IMR-90 (cell line): ENCODE measurements around the gene S100A11. TPM values are rescaled to one million over a fixed set of nuclear protein-coding genes. Genes with fewer than 3 reads are reported as not detected.

ENCODE experiments used
- ATAC-seq: fragments of 200-7000 bp; cut with Tn5 transposase; 2 replicates; pipeline ENCODE4 v1.9.1; 2020; ENCODE audit warnings: low read depth, mild to moderate bottlenecking, moderate library complexity
- BruUV-seq: library from RNA; stranded (reverse); fragments of 400-500 nt; replicated peaks from 2 replicates; lab custom pipeline; 2021; lab: Mats Ljungman, UMichigan
- CTCF ChIA-PET: fragments of 300-600 bp; formaldehyde crosslinking; extraction: SDS; loops from one replicate; lab custom pipeline; 2021; ENCODE audit warnings: antibody characterized with exemption; lab: Yijun Ruan, JAX
- POLR2A ChIA-PET: fragments of 300-600 bp; sonication (Branson Sonifier 250); formaldehyde crosslinking; loops from one replicate; lab custom pipeline; 2022; ENCODE audit warnings: antibody characterized with exemption; ENCODE audit not compliant: unreplicated experiment; lab: Charles Lee
- DNase-seq: peaks from one replicate; pipeline ENCODE4 v3.0.0; 2013
- H2AFZ ChIP-seq: replicated peaks from 2 replicates; pipeline ENCODE3; 2013; ENCODE audit warnings: low read length, mild to moderate bottlenecking; ENCODE audit not compliant: poor library complexity
- H2AK5ac ChIP-seq: 2 replicates; pipeline ENCODE4 v1.6.1; 2013; ENCODE audit warnings: low read depth, low read length, inconsistent platforms
- H2AK9ac ChIP-seq: replicated peaks from 2 replicates; pipeline ENCODE3; 2013; ENCODE audit warnings: mild to moderate bottlenecking, low read depth, low read length, moderate library complexity; ENCODE audit not compliant: poor library complexity
- H2BK120ac ChIP-seq: 2 replicates; pipeline ENCODE4 v1.6.1; 2013; ENCODE audit warnings: low read depth, low read length, inconsistent platforms
- H2BK15ac ChIP-seq: 3 replicates; pipeline ENCODE4 v1.6.1; 2013; ENCODE audit warnings: low read depth, low read length, inconsistent platforms
- H2BK20ac ChIP-seq: 2 replicates; pipeline ENCODE4 v1.6.1; 2013; ENCODE audit warnings: low read depth, mild to moderate bottlenecking, inconsistent platforms, low read length, moderate library complexity
- H2BK5ac ChIP-seq: 2 replicates; pipeline ENCODE4 v1.6.1; 2013; ENCODE audit warnings: mild to moderate bottlenecking, low read depth, low read length, inconsistent platforms; ENCODE audit not compliant: poor library complexity, severe bottlenecking
- H3K14ac ChIP-seq: replicated peaks from 2 replicates; pipeline ENCODE4 v1.6.1; 2013; ENCODE audit warnings: low read depth, low read length, inconsistent platforms
- H3K18ac ChIP-seq: 2 replicates; pipeline ENCODE4 v1.6.1; 2013; ENCODE audit warnings: low read depth, low read length, control low read depth
- H3K23ac ChIP-seq: 2 replicates; pipeline ENCODE4 v1.6.1; 2013; ENCODE audit warnings: low read depth, low read length, inconsistent platforms
- H3K27ac ChIP-seq: 2 replicates; pipeline ENCODE4 v1.5.1; 2013; ENCODE audit warnings: mild to moderate bottlenecking, control low read depth, low read length; ENCODE audit not compliant: insufficient read depth
- H3K27me3 ChIP-seq: 2 replicates; pipeline ENCODE4 v1.6.1; 2013; ENCODE audit warnings: low read length; ENCODE audit not compliant: control insufficient read depth, insufficient read depth
- H3K36me3 ChIP-seq: 2 replicates; pipeline ENCODE4 v1.6.1; 2013; ENCODE audit warnings: low read length, mixed read lengths; ENCODE audit not compliant: control insufficient read depth, insufficient read depth
- H3K4ac ChIP-seq: 2 replicates; pipeline ENCODE4 v1.6.1; 2013; ENCODE audit warnings: low read depth, low read length, inconsistent platforms
- H3K4me1 ChIP-seq: 2 replicates; pipeline ENCODE4 v1.6.1; 2013; ENCODE audit warnings: low read length, mixed read lengths; ENCODE audit not compliant: control insufficient read depth, insufficient read depth
- H3K4me2 ChIP-seq: 2 replicates; pipeline ENCODE4 v1.6.1; 2013; ENCODE audit warnings: low read depth, mild to moderate bottlenecking, control low read depth, low read length, moderate library complexity
- H3K4me3 ChIP-seq: 2 replicates; pipeline ENCODE4 v1.5.1; 2013; ENCODE audit warnings: low read depth, mild to moderate bottlenecking, control low read depth, low read length, moderate library complexity; ENCODE audit not compliant: insufficient read depth
- H3K56ac ChIP-seq: 2 replicates; pipeline ENCODE4 v1.6.1; 2013; ENCODE audit warnings: low read length, inconsistent platforms; ENCODE audit not compliant: insufficient read depth; ENCODE audit errors: extremely low read depth
- H3K79me1 ChIP-seq, 2 experiments: 2 replicates each; pipeline ENCODE4 v1.6.1; 2013; ENCODE audit warnings: low read length in 2 of 2, inconsistent platforms in 1 of 2, low read depth in 1 of 2
- H3K9ac ChIP-seq: 2 replicates; pipeline ENCODE4 v1.6.1; 2013; ENCODE audit warnings: low read depth, low read length, control low read depth
- H3K9me1 ChIP-seq: 2 replicates; pipeline ENCODE4 v1.6.1; 2013; ENCODE audit warnings: low read length, inconsistent platforms; ENCODE audit not compliant: insufficient read depth
- H3K9me3 ChIP-seq: 2 replicates; pipeline ENCODE4 v1.6.1; 2013; ENCODE audit warnings: low read length; ENCODE audit not compliant: control insufficient read depth, insufficient read depth
- H4K20me1 ChIP-seq: 2 replicates; pipeline ENCODE4 v1.6.1; 2013; ENCODE audit warnings: low read length, inconsistent platforms; ENCODE audit not compliant: insufficient read depth
- H4K5ac ChIP-seq: 2 replicates; pipeline ENCODE4 v1.6.1; 2013; ENCODE audit warnings: mild to moderate bottlenecking, low read depth, low read length, control low read depth
- H4K8ac ChIP-seq, 2 experiments: 2 replicates each; pipeline ENCODE4 v1.6.1; 2013; ENCODE audit warnings: low read depth in 2 of 2, low read length in 2 of 2, control low read depth in 1 of 2, inconsistent platforms in 1 of 2
- H4K91ac ChIP-seq: 2 replicates; pipeline ENCODE4 v1.6.1; 2013; ENCODE audit warnings: low read depth, low read length, inconsistent platforms; ENCODE audit not compliant: insufficient read depth
- CEBPB ChIP-seq: IDR thresholded peaks from 2 replicates; pipeline ENCODE4 v1.6.1; 2012; ENCODE audit warnings: low read depth, low read length, improper control_type of control experiment
- FOS ChIP-seq: fragments of 150-350 bp; IDR thresholded peaks from 2 replicates; pipeline ENCODE4 v1.6.1; 2016; ENCODE audit warnings: low read depth, low read length
- NFE2L2 ChIP-seq: fragments of 150-350 bp; IDR thresholded peaks from 2 replicates; pipeline ENCODE4 v1.6.1; 2016; ENCODE audit warnings: low read depth, mild to moderate bottlenecking, low read length
- SMC3 ChIP-seq: fragments of 150-350 bp; IDR thresholded peaks from 2 replicates; pipeline ENCODE4 v1.6.1; 2016; ENCODE audit warnings: low read depth, mild to moderate bottlenecking, antibody characterized with exemption, low read length, moderate library complexity
- WGBS, 2 experiments: methylation state at CpG; one replicate each; pipeline versions ENCODE4 v1.1.5 to v1.1.7; 2013; ENCODE audit warnings: missing lambda C conversion rate in 2 of 2; ENCODE audit not compliant: insufficient read length in 1 of 2; ENCODE audit errors: extremely low coverage in 2 of 2; 5-methylcytosine and 5-hydroxymethylcytosine counted together
- dilution Hi-C: fragments of 300-500 bp; cut with HindIII; formaldehyde crosslinking; loops from one replicate; pipeline ENCODE4 v1.14.3; 2018; ENCODE audit warnings: low sequenced_read_pairs; ENCODE audit not compliant: unreplicated experiment
- in situ Hi-C: fragments of 300-500 bp; cut with MboI; formaldehyde crosslinking; loops from 3 replicates; pipeline ENCODE4 v1.14.3; 2019; ENCODE audit warnings: low sequenced_read_pairs, inconsistent platforms, mixed read lengths
- intact Hi-C: fragments of 100-400 bp; cut with micrococcal nuclease; formaldehyde crosslinking; loops from 2 replicates; pipeline ENCODE4 v1.10.0; 2022
- polyA plus RNA-seq, 3 experiments: library from polyadenylated mRNA; depleted of rRNA; stranded (reverse); fragments of >200 nt; gene quantifications; 2 replicates each; pipeline ENCODE4 v1.2.3, GENCODE V29; 2012; ENCODE audit warnings: low replicate concordance in 1 of 3
- total RNA-seq: library from RNA; depleted of rRNA; stranded (reverse); fragments of >200 nt; gene quantifications from 2 replicates; pipeline ENCODE4 v1.2.3, GENCODE V29; 2012

The S100A11 gene
- total and polyA plus RNA-seq, 2 of the 4 experiments (the other 2 are of a cell fraction), result 167 to 1,402 TPM

DNA sequence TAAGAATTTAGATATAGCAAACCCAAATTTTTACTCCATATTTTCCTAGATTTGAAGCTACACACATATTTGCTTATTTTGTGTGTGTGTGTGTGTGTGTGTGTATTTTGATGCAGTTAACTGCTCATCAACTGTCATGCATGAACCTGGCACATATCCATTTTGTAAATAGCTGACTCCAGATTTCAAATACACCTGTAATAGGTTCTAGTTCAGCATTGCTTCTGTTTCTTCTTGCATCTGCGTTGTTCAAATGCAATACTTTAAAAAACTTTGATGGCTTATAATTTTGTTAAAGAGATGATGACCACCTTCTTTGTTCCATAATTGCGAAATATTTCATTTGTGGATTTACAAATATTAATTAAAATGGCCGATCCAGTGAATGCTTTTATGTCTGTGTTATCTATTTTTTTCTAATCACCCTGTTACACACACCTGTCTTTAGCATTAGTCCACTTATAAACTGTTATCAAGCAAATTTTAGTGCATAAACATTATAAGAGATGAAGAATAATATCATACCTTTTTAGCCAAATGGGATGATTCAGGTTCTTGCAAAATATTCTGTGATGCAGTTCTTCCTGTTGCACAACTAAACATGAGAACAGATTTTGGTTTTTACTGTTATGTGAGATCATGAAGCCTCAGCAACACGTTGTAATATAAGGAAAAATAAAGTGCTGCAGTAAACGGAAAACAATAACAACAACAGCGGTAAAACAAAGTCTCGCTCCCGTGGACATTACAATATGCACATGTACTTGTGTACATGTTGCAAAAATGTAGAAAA is 12.7 kb upstream of the S100A11 start:
- TF ChIP-seq SMC3, result no peak
- TF ChIP-seq NFE2L2, result peak; percentile 29; the same call in 1 of the 2 replicates
- peak; percentile 5; the same call in 1 of the 2 replicates for TF ChIP-seq FOS
- peak; percentile 91 for TF ChIP-seq CEBPB
- H4K8ac ChIP-seq, result no peak overlapping the region; a peak in 1 of 4 replicates
- H2BK20ac ChIP-seq, result no peak overlapping the region
- peak; percentile 74 for DNase-seq
- intact Hi-C loops (loop anchor here (5.0 kb wide), 2 partner anchors 63 to 393 kb away; no protein-coding TSS in a partner anchor), dilution Hi-C loops (no loop called here), in situ Hi-C loops (loop anchor here (10.0 kb wide), 1 partner anchor 395 kb away; no protein-coding TSS in a partner anchor)
- H2AFZ ChIP-seq, result no peak overlapping the region
- H3K23ac ChIP-seq, result no peak overlapping the region
- H3K4me2 ChIP-seq, result no peak overlapping the region
- H2AK9ac ChIP-seq, result no peak overlapping the region
- no CpG with 5 or more reads among the region's 8 CpGs for WGBS, 2 experiments
- H3K9me1 ChIP-seq, result no peaks in the 10 kb centered on the region
- H3K79me1 ChIP-seq, result no peaks in the 10 kb centered on the region
- CTCF ChIA-PET, result interaction anchor here (0.6 kb wide), 1 partner anchor 128 kb away, joined by 3 read pairs; no protein-coding TSS in a partner anchor
- H3K18ac ChIP-seq, result no peak overlapping the region
- no peak overlapping the region for H2BK5ac ChIP-seq
- no peak overlapping the region for H3K4me3 ChIP-seq
- no peak overlapping the region for H2BK120ac ChIP-seq
- no peaks in the 10 kb centered on the region for H4K20me1 ChIP-seq
- BruUV-seq, result no TSS peak
- H4K91ac ChIP-seq, result no peak overlapping the region
- no peak overlapping the region for H2BK15ac ChIP-seq
- H3K27me3 ChIP-seq, result peaks cover 6% of the 10 kb centered on the region
- H4K5ac ChIP-seq, result no peak overlapping the region
- POLR2A ChIA-PET, result interaction anchor here (0.7 kb wide), 1 partner anchor 125 kb away, joined by 10 read pairs; no protein-coding TSS in a partner anchor
- H3K9me3 ChIP-seq, result no peaks in the 10 kb centered on the region
- H2AK5ac ChIP-seq, result no peak overlapping the region
- ATAC-seq, result no peak
- no peak overlapping the region for H3K4ac ChIP-seq
- no peak overlapping the region for H3K27ac ChIP-seq
- H3K9ac ChIP-seq, result no peak overlapping the region
- H3K4me1 ChIP-seq, result peaks cover 9% of the 10 kb centered on the region
- H3K36me3 ChIP-seq, result no peaks in the 10 kb centered on the region
- no peak overlapping the region for H3K14ac ChIP-seq
- H3K56ac ChIP-seq, result no peak overlapping the region
